Activated CD4-positive, CD25-positive, alpha-beta regulatory T cell treated with anti-CD3 and anti-CD28 coated beads, Interleukin-2, amount 50 U/mL, for 24 hours (primary cell): Measurements from ENCODE around the gene CELF3.
"Not testable (repeated sequence)": the region's sequence is repeated elsewhere in the genome, so short reads cannot be mapped to it uniquely, and the experiment has no call there.

ENCODE experiments used
- ATAC-seq, 2 donors: fragments of 150-1000 bp; cut with Tn5 transposase; one replicate each; pipeline ENCODE4 v1.10.0; 2021; ENCODE audit warnings: mild to moderate bottlenecking in 1 of 2, moderate library complexity in 1 of 2

Gene CELF3

GRCh38 chr1:151716771-151717631, at the start of gene CELF3:
Gene CELF3 (minus strand): TSS chr1:151716803. CDS start chr1:151716020, 783 bp downstream.
- peak in 1 of 2 donors; percentile 10 for ATAC-seq

- no peak for ATAC-seq
Measured at GRCh38 chr1:151763990-151764389, 47.4 kb upstream of the CELF3 start.

GRCh38 chr1:151762941-151763921, 46.6 kb upstream of the CELF3 start, which contains the start of gene MRPL9:
Gene MRPL9 (minus strand): TSS chr1:151763496. CDS start chr1:151763479, 17 bp downstream.
- peak; percentile 99 to 100 for ATAC-seq

GRCh38 chr1:151760597-151761385, 44.2 kb upstream of the CELF3 start:
- ATAC-seq: no peak

GRCh38 chr1:151759241-151759640, 42.6 kb upstream of the CELF3 start:
- no peak for ATAC-seq

GRCh38 chr1:151756291-151756690, 39.7 kb upstream of the CELF3 start:
- peak; percentile 67 to 72 for ATAC-seq

GRCh38 chr1:151741516-151741915, 24.9 kb upstream of the CELF3 start:
- no peak for ATAC-seq

GRCh38 chr1:151739590-151740355, 23.2 kb upstream of the CELF3 start:
- ATAC-seq: no peak

- no peak for ATAC-seq
Measured at GRCh38 chr1:151737479-151737878, 20.9 kb upstream of the CELF3 start.

- ATAC-seq: no peak
Measured at GRCh38 chr1:151737026-151737425, 20.4 kb upstream of the CELF3 start.

- not testable (repeated sequence) for ATAC-seq
Measured at GRCh38 chr1:151733995-151734394, 17.4 kb upstream of the CELF3 start.

GRCh38 chr1:151733126-151733525, 16.5 kb upstream of the CELF3 start:
- ATAC-seq: no peak

GRCh38 chr1:151729966-151730291, 13.3 kb upstream of the CELF3 start:
- no peak for ATAC-seq

- ATAC-seq: no peak
Measured at GRCh38 chr1:151729157-151729965, 12.8 kb upstream of the CELF3 start.

GRCh38 chr1:151728151-151729054, 11.8 kb upstream of the CELF3 start:
- ATAC-seq: no peak

GRCh38 chr1:151723726-151724370, 7.2 kb upstream of the CELF3 start:
- no peak for ATAC-seq

GRCh38 chr1:151721788-151722510, 5.3 kb upstream of the CELF3 start:
- ATAC-seq: no peak
